H1 (cell line): Measurements from ENCODE around the gene TMPRSS12.

Source experiments
- CTCF ChIP-seq, 3 experiments: IDR thresholded peaks; 1 replicate in 2 of 3; 2 replicates in 1 of 3; pipeline versions ENCODE4 v1.5.1 to v1.6.1; 2011; ENCODE audit warnings: low read length in 3 of 3, mild to moderate bottlenecking in 3 of 3, inconsistent platforms in 2 of 3, low read depth in 1 of 3, moderate library complexity in 1 of 3; ENCODE audit not compliant: insufficient read depth in 1 of 3; ENCODE audit errors: control extremely low read depth in 1 of 3
- EZH2 ChIP-seq: fragments of 200-600 bp; sonication (generic); IDR thresholded peaks from 2 replicates; pipeline ENCODE4 v1.7.1; 2012; ENCODE audit warnings: low read depth, mild to moderate bottlenecking, moderate library complexity, low read length, inconsistent platforms; ENCODE audit not compliant: severe bottlenecking
- JUND ChIP-seq: IDR thresholded peaks from 2 replicates; pipeline ENCODE4 v1.6.1; 2011; ENCODE audit warnings: mild to moderate bottlenecking, improper control_type of control experiment, low read length
- RAD21 ChIP-seq, 2 experiments: IDR thresholded peaks in 1 of 2; conservative IDR thresholded peaks in 1 of 2; 2 replicates each; pipeline ENCODE4 v1.6.1; 2011; ENCODE audit warnings: low read depth in 2 of 2, low read length in 2 of 2, improper control_type of control experiment in 1 of 2, inconsistent platforms in 1 of 2, mild to moderate bottlenecking in 1 of 2, moderate library complexity in 1 of 2
- SUZ12 ChIP-seq: fragments of 200-600 bp; sonication (generic); IDR thresholded peaks from 2 replicates; pipeline ENCODE4 v1.6.1; 2012; ENCODE audit warnings: mild to moderate bottlenecking, inconsistent platforms, low read length, moderate library complexity, mixed read lengths
- USF2 ChIP-seq: IDR thresholded peaks from 2 replicates; pipeline ENCODE4 v1.6.1; 2011; ENCODE audit warnings: low read length, improper control_type of control experiment
- ZNF274 ChIP-seq: IDR thresholded peaks from 2 replicates; pipeline ENCODE4 v1.7.0; 2012; ENCODE audit warnings: low read length, borderline replicate concordance; ENCODE audit errors: extremely low read depth

GRCh38 chr12:50901685-50902113 is 59.0 kb downstream of the TMPRSS12 start:
- TF ChIP-seq RAD21 (IDR thresholded peaks at IDR 0.05 in 1 of 2, conservative IDR thresholded peaks at IDR 0.05 in 1 of 2; ENCODE audit: low read depth in 2 of 2, low read length in 2 of 2): no peak
- TF ChIP-seq USF2: no peak
- no peak for TF ChIP-seq CTCF (IDR thresholded peaks at IDR 0.05; ENCODE audit: control extremely low read depth in 1 of 3, insufficient read depth in 1 of 3, low read depth in 1 of 3, low read length in 3 of 3)
- TF ChIP-seq SUZ12: no peak
- no peak for TF ChIP-seq ZNF274
- TF ChIP-seq JUND: no peak
- no peak for TF ChIP-seq EZH2
